B cell (primary cell): ENCODE measurements around the gene SPSB3. TPM values are rescaled to one million over a fixed set of nuclear protein-coding genes. Genes with fewer than 3 reads are reported as not detected.
A peak's percentile ranks its signal among the peaks of the same experiment; 100 is the strongest.

ENCODE experiments used
- ATAC-seq: fragments of 200-7000 bp; cut with Tn5 transposase; one replicate; pipeline ENCODE4 v1.10.0; 2021; ENCODE audit warnings: low read depth, mild to moderate bottlenecking, moderate number of reproducible peaks, moderate library complexity
- CTCF ChIA-PET: fragments of 350-600 bp; sonication (Branson Sonifier 250); formaldehyde crosslinking; loops from one replicate; lab custom pipeline; 2021; ENCODE audit warnings: antibody characterized with exemption, inconsistent platforms; lab: Charles Lee
- POLR2A ChIA-PET: fragments of 350-600 bp; sonication (Branson Sonifier 250); formaldehyde crosslinking; loops from one replicate; lab custom pipeline; 2021; ENCODE audit warnings: antibody characterized with exemption; lab: Charles Lee
- DNase-seq: peaks from one replicate; pipeline ENCODE4 v3.0.0; 2013
- H2AFZ ChIP-seq: 2 replicates; pipeline ENCODE4 v1.6.1; 2012; ENCODE audit warnings: mild to moderate bottlenecking, low read depth, low read length; ENCODE audit not compliant: insufficient read depth, poor library complexity, severe bottlenecking
- H3K27ac ChIP-seq, 2 donors: 1 replicate in 1 of 2; 2 replicates in 1 of 2; pipeline ENCODE4 v1.5.1; 2012 to 2013; ENCODE audit warnings: low read length in 2 of 2, mild to moderate bottlenecking in 2 of 2, moderate library complexity in 1 of 2
- H3K27me3 ChIP-seq, 4 experiments: fragments of 200-600 bp in 1 of 4; sonication (generic) in 1 of 4; replicated peaks in 1 of 4; 1 replicate in 2 of 4; 2 replicates in 2 of 4; pipeline versions ENCODE4 v1.6.1 to v1.7.0; 2013 to 2016; ENCODE audit warnings: low read length in 3 of 4, mild to moderate bottlenecking in 2 of 4, mixed read lengths in 1 of 4, moderate library complexity in 1 of 4; ENCODE audit not compliant: insufficient read depth in 4 of 4, control insufficient read depth in 3 of 4; ENCODE audit errors: control extremely low read depth in 1 of 4
- H3K36me3 ChIP-seq, 2 experiments: replicated peaks in 1 of 2; 1 replicate in 1 of 2; 2 replicates in 1 of 2; pipeline versions ENCODE4 v1.6.1 to v1.7.1; 2013; ENCODE audit warnings: low read length in 1 of 2; ENCODE audit not compliant: insufficient read depth in 2 of 2, control insufficient read depth in 1 of 2; ENCODE audit errors: control extremely low read depth in 1 of 2, extremely low read depth in 1 of 2
- H3K4me1 ChIP-seq, 2 donors: fragments of 200-600 bp in 1 of 2; sonication (generic) in 1 of 2; 1 replicate in 1 of 2; 2 replicates in 1 of 2; pipeline versions ENCODE4 v1.5.1 to v1.6.1; 2013 to 2017; ENCODE audit warnings: low read length in 2 of 2; ENCODE audit not compliant: control insufficient read depth in 2 of 2, insufficient read depth in 2 of 2
- H3K4me2 ChIP-seq: replicated peaks from 2 replicates; pipeline ENCODE3; 2012; ENCODE audit warnings: mild to moderate bottlenecking, low read depth, low read length; ENCODE audit not compliant: poor library complexity, severe bottlenecking
- H3K4me3 ChIP-seq, 5 experiments: fragments of 200-600 bp in 1 of 5; sonication (generic) in 1 of 5; 1 replicate in 3 of 5; 2 replicates in 2 of 5; pipeline versions ENCODE4 v1.5.1 to v1.7.0; 2011 to 2016; ENCODE audit warnings: low read length in 4 of 5, mild to moderate bottlenecking in 4 of 5, low read depth in 2 of 5, control low read depth in 1 of 5, moderate library complexity in 1 of 5; ENCODE audit not compliant: insufficient read depth in 1 of 5; ENCODE audit errors: control extremely low read depth in 1 of 5, extremely low read depth in 1 of 5
- H3K79me2 ChIP-seq: fragments of 200-600 bp; sonication (generic); one replicate; pipeline ENCODE4 v1.6.0; 2016; ENCODE audit warnings: low read length; ENCODE audit not compliant: control insufficient read depth, insufficient read depth
- H3K9ac ChIP-seq: fragments of 200-600 bp; sonication (generic); 2 replicates; pipeline ENCODE4 v1.6.1; 2017; ENCODE audit warnings: mild to moderate bottlenecking, low read length, moderate library complexity
- H3K9me3 ChIP-seq, 3 donors: one replicate each; pipeline versions ENCODE4 v1.6.1 to v1.7.1; 2013; ENCODE audit warnings: low read length in 2 of 3; ENCODE audit not compliant: control insufficient read depth in 2 of 3, insufficient read depth in 1 of 3; ENCODE audit errors: control extremely low read depth in 1 of 3
- H4K20me1 ChIP-seq: 2 replicates; pipeline ENCODE4 v1.6.0; 2012; ENCODE audit warnings: mild to moderate bottlenecking, low read length; ENCODE audit not compliant: insufficient read depth, control insufficient read depth, poor library complexity, severe bottlenecking
- H3K27ac Mint-ChIP-seq: one replicate; pipeline ENCODE4 v1.8.0; 2021; ENCODE audit warnings: mixed read lengths
- H3K27me3 Mint-ChIP-seq: one replicate; pipeline ENCODE4 v1.8.0; 2021; ENCODE audit warnings: mixed read lengths
- H3K4me1 Mint-ChIP-seq: one replicate; pipeline ENCODE4 v1.8.0; 2021; ENCODE audit warnings: mixed read lengths
- H3K4me3 Mint-ChIP-seq: one replicate; pipeline ENCODE4 v1.8.0; 2021; ENCODE audit warnings: mixed read lengths
- H3K9me3 Mint-ChIP-seq: one replicate; pipeline ENCODE4 v1.8.0; 2022; ENCODE audit warnings: mixed read lengths; ENCODE audit not compliant: insufficient read depth
- EZH2 ChIP-seq: IDR thresholded peaks from 2 replicates; pipeline ENCODE4 v1.6.1; 2012; ENCODE audit warnings: borderline replicate concordance, low read depth, mild to moderate bottlenecking, moderate library complexity, low read length; ENCODE audit not compliant: insufficient read depth, poor library complexity, severe bottlenecking
- WGBS: methylation state at CpG from one replicate; pipeline ENCODE4 v1.1.5; 2013; ENCODE audit warnings: missing lambda C conversion rate; ENCODE audit not compliant: insufficient coverage; 5-methylcytosine and 5-hydroxymethylcytosine counted together
- intact Hi-C: fragments of 100-400 bp; cut with micrococcal nuclease; formaldehyde crosslinking; loops from one replicate; pipeline ENCODE4 v1.10.0; 2022
- polyA plus RNA-seq: library from polyadenylated mRNA; depleted of rRNA; stranded (reverse); fragments of >200 nt; gene quantifications from 2 replicates; pipeline ENCODE4 v1.2.3, GENCODE V29; 2012
- total RNA-seq, 2 donors: library from RNA; stranded (reverse); fragments of 120-200 nt in 1 of 2; gene quantifications; 1 replicate in 1 of 2; 2 replicates in 1 of 2; pipeline versions ENCODE4 v1.2.3 to v1.2.4, GENCODE V29; 2013 to 2022
- TF ChIP-seq, protein P1 (sequence below): fragments of 200-600 bp; IDR thresholded peaks from one replicate; pipeline ENCODE4 v1.8.0; 2022; ENCODE audit warnings: antibody characterized with exemption, mild to moderate bottlenecking

The SPSB3 gene
- total and polyA plus RNA-seq, 2 donors (not counting 1 experiment from before 2014, with no cell fraction given) = 91.2 to 264 TPM

DNA sequence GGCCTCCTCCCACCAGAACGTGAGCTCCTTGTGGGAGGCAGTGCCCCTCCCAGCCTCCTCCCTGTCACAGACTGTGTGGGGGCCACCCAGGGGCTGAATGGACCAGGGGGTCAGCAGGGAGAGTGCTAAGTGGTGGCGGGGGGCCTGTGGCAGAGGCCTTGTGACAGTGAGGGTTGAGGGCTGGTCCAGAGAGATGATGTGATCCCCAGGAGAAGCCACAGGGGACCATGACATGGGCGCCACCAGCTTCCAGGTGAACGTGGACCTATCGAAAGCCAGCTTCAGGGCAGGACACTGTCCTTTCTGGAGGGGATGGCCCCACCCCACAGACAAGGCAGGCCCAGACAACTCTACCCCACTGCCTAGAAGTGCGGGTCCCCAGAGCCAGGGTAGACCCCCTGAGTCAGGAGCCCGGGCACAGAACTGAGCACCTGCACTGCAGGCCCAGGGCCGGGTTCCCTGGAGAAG lies 3.1 kb downstream of the SPSB3 start:
- Histone ChIP-seq H4K20me1 (peaks cover 76% of the 10 kb centered on the region), H3K4me2 (no peak overlapping the region), H3K79me2 (peaks cover 49% of the 10 kb centered on the region), H3K4me1 (peaks cover 15 to 42% of the 10 kb centered on the region in 2 donors), H3K27me3 (no peaks in the 10 kb centered on the region), H3K36me3 (peaks cover 0 to 29% of the 10 kb centered on the region in 2 experiments), H3K4me3 (no peak overlapping the region), H2AFZ (no peak overlapping the region), H3K9ac (no peak overlapping the region), H3K27ac (no peak overlapping the region), H3K9me3 (no peaks in the 10 kb centered on the region)
- no peak overlapping the region for H3K4me3 Mint-ChIP-seq
- no peaks in the 10 kb centered on the region for H3K27me3 Mint-ChIP-seq
- intact Hi-C loops = no loop called here
- DNase-seq (no peak), ATAC-seq (no peak)
- TF ChIP-seq, protein P1, sequence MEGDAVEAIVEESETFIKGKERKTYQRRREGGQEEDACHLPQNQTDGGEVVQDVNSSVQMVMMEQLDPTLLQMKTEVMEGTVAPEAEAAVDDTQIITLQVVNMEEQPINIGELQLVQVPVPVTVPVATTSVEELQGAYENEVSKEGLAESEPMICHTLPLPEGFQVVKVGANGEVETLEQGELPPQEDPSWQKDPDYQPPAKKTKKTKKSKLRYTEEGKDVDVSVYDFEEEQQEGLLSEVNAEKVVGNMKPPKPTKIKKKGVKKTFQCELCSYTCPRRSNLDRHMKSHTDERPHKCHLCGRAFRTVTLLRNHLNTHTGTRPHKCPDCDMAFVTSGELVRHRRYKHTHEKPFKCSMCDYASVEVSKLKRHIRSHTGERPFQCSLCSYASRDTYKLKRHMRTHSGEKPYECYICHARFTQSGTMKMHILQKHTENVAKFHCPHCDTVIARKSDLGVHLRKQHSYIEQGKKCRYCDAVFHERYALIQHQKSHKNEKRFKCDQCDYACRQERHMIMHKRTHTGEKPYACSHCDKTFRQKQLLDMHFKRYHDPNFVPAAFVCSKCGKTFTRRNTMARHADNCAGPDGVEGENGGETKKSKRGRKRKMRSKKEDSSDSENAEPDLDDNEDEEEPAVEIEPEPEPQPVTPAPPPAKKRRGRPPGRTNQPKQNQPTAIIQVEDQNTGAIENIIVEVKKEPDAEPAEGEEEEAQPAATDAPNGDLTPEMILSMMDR = no peak
- TF ChIP-seq EZH2 = no peak
- 97% methylated on average over 7 of the region's 8 CpGs for WGBS
- H3K4me1 Mint-ChIP-seq = peaks cover 28% of the 10 kb centered on the region
- CTCF ChIA-PET = interaction anchor here (1.3 kb wide), 1 partner anchor 69 kb away, joined by 3 read pairs; no protein-coding TSS in a partner anchor
- POLR2A ChIA-PET = no interaction called here
- H3K9me3 Mint-ChIP-seq = no peaks in the 10 kb centered on the region
- peak overlapping the region; percentile 32 for H3K27ac Mint-ChIP-seq

GRCh38 chr16:1778200-1779179 lies 3.9 kb downstream of the SPSB3 start:
- Histone ChIP-seq H3K79me2 (peaks cover 51% of the 10 kb centered on the region), H3K27ac (no peak overlapping the region), H3K36me3 (peaks cover 0 to 29% of the 10 kb centered on the region in 2 experiments), H4K20me1 (peaks cover 73% of the 10 kb centered on the region), H3K4me1 (peaks cover 21 to 40% of the 10 kb centered on the region in 2 donors), H3K9me3 (no peaks in the 10 kb centered on the region), H2AFZ (no peak overlapping the region), H3K9ac (no peak overlapping the region), H3K27me3 (no peaks in the 10 kb centered on the region), H3K4me2 (no peak overlapping the region), H3K4me3 (no peak overlapping the region)
- ChIA-PET CTCF (interaction anchor here (1.3 kb wide), 1 partner anchor 68 kb away, joined by 3 read pairs; no protein-coding TSS in a partner anchor), POLR2A (no interaction called here)
- ATAC-seq (no peak), DNase-seq (no peak)
- H3K4me3 Mint-ChIP-seq = no peak overlapping the region
- no peaks in the 10 kb centered on the region for H3K27me3 Mint-ChIP-seq
- H3K4me1 Mint-ChIP-seq = peaks cover 32% of the 10 kb centered on the region
- H3K27ac Mint-ChIP-seq = peak overlapping the region; percentile 32
- intact Hi-C loops = no loop called here
- WGBS = 94% methylated on average over 32 of the region's 34 CpGs
- TF ChIP-seq EZH2 = no peak
- TF ChIP-seq, protein P1 = no peak
- no peaks in the 10 kb centered on the region for H3K9me3 Mint-ChIP-seq
